ENCODE results near the gene DLG1. TPM values are rescaled to one million over a fixed set of nuclear protein-coding genes. Genes with fewer than 3 reads are reported as not detected.

DLG1 gene
- total RNA-seq, 4 donors from 2014 or later: 71.4 to 90.4 (median 80.9) TPM

- ATAC-seq: peak; percentile 84
- H3K4me3 ChIP-seq: no peak overlapping the region
- no peaks in the 10 kb centered on the region for H3K36me3 ChIP-seq
- H3K27ac ChIP-seq: peak overlapping the region in 2 of 4 donors; percentile 14 to 34
- WGBS, 2 donors (ENCODE audit: low coverage in 1 of 2): 47 to 57% methylated on average over 3 to 5 of the region's 5 CpGs
- no peaks in the 10 kb centered on the region for H3K27me3 ChIP-seq
- H3K4me1 ChIP-seq: peaks cover 0 to 9% (median 4%) of the 10 kb centered on the region in 3 donors
- H3K9me3 ChIP-seq: no peaks in the 10 kb centered on the region
- TF ChIP-seq POLR2AphosphoS5 (IDR thresholded peaks at IDR 0.05) (peak; percentile 28), POLR2A (IDR thresholded peaks at IDR 0.05) (no peak)
These were observed 11.3 kb upstream of the DLG1 start for GRCh38 chr3:197309528-197310361.

GRCh38 chr3:197308591-197308990 is 10.2 kb upstream of the DLG1 start:
- Histone ChIP-seq H3K36me3 (no peaks in the 10 kb centered on the region), H3K27me3 (no peaks in the 10 kb centered on the region), H3K4me3 (no peak overlapping the region), H3K27ac (no peak overlapping the region), H3K9me3 (no peaks in the 10 kb centered on the region), H3K4me1 (peaks cover 0 to 9% (median 4%) of the 10 kb centered on the region in 3 donors)
- TF ChIP-seq POLR2A (IDR thresholded peaks at IDR 0.05) (no peak), POLR2AphosphoS5 (IDR thresholded peaks at IDR 0.05) (peak; percentile 16)
- WGBS, 2 donors (ENCODE audit: low coverage in 1 of 2): 4 to 33% methylated on average over 3 of the region's 3 CpGs
- ATAC-seq: no peak

- no peaks in the 10 kb centered on the region for H3K27me3 ChIP-seq
- no peaks in the 10 kb centered on the region for H3K36me3 ChIP-seq
- TF ChIP-seq POLR2AphosphoS5 (IDR thresholded peaks at IDR 0.05) (no peak), POLR2A (IDR thresholded peaks at IDR 0.05) (no peak), CTCF (IDR thresholded peaks at IDR 0.05) (no peak), EP300 (IDR thresholded peaks at IDR 0.05) (no peak)
- WGBS, 2 donors (ENCODE audit: low coverage in 1 of 2): 84 to 100% methylated on average over 1 to 7 of the region's 7 CpGs
- peaks cover 0 to 9% (median 4%) of the 10 kb centered on the region in 3 donors for H3K4me1 ChIP-seq
- H3K4me3 ChIP-seq: no peak overlapping the region
- no peak overlapping the region for H3K27ac ChIP-seq
- ATAC-seq: peak; percentile 38
- no peaks in the 10 kb centered on the region for H3K9me3 ChIP-seq
These were observed 8.1 kb upstream of the DLG1 start for GRCh38 chr3:197306374-197307086.

- Histone ChIP-seq H3K9me3 (no peaks in the 10 kb centered on the region), H3K27ac (no peak overlapping the region), H3K4me1 (peaks cover 0 to 9% (median 4%) of the 10 kb centered on the region in 3 donors), H3K27me3 (no peaks in the 10 kb centered on the region), H3K4me3 (no peak overlapping the region), H3K36me3 (no peaks in the 10 kb centered on the region)
- no peak for ATAC-seq
- no peak for TF ChIP-seq POLR2AphosphoS5 (IDR thresholded peaks at IDR 0.05)
- TF ChIP-seq CTCF (IDR thresholded peaks at IDR 0.05): no peak
- 67% methylated on average over 1 of the region's 1 CpG; no CpG with 5 or more reads in 1 of the 2 donors for WGBS, 2 donors (ENCODE audit: low coverage in 1 of 2)
These were observed 7.4 kb upstream of the DLG1 start for GRCh38 chr3:197305854-197306253.

GRCh38 chr3:197303452-197303851 is 5.0 kb upstream of the DLG1 start:
- WGBS, 2 donors (ENCODE audit: low coverage in 1 of 2): 75% methylated on average over 6 of the region's 6 CpGs; no CpG with 5 or more reads in 1 of the 2 donors
- H3K4me3 ChIP-seq: no peak overlapping the region
- no peaks in the 10 kb centered on the region for H3K9me3 ChIP-seq
- no peaks in the 10 kb centered on the region for H3K27me3 ChIP-seq
- TF ChIP-seq POLR2AphosphoS5 (IDR thresholded peaks at IDR 0.05) (no peak), POLR2A (IDR thresholded peaks at IDR 0.05) (no peak), EP300 (IDR thresholded peaks at IDR 0.05) (no peak), CTCF (IDR thresholded peaks at IDR 0.05) (no peak)
- H3K4me1 ChIP-seq: peaks cover 0 to 14% (median 0%) of the 10 kb centered on the region in 3 donors
- H3K27ac ChIP-seq: no peak overlapping the region
- ATAC-seq: no peak
- no peaks in the 10 kb centered on the region for H3K36me3 ChIP-seq
